ENCODE data around the gene SYNJ2. TPM values are rescaled to one million over a fixed set of nuclear protein-coding genes. Genes with fewer than 3 reads are reported as not detected.

Gene SYNJ2
- total and polyA plus RNA-seq, 7 experiments from 2014 or later: 12.0 to 36.6 (median 22.5) TPM

GRCh38 chr6:158095671-158096070 lies 114.0 kb downstream of the SYNJ2 start:
- ATAC-seq: no peak
- DNase-seq: no peak
- no peaks in the 10 kb centered on the region for H3K4me1 ChIP-seq (ENCODE audit: control insufficient read depth in 2 of 2, insufficient read depth in 2 of 2, low read length in 2 of 2)
- intact Hi-C loops (cut with micrococcal nuclease): no loop called here
- no peak overlapping the region for H3K27ac Mint-ChIP-seq
- H3K27me3 Mint-ChIP-seq: no peaks in the 10 kb centered on the region
- H3K36me3 Mint-ChIP-seq: peaks cover 4 to 68% (median 43%) of the 10 kb centered on the region in 5 donors
- H3K4me1 Mint-ChIP-seq: no peaks in the 10 kb centered on the region
- H3K36me3 ChIP-seq (ENCODE audit: control insufficient read depth in 2 of 3, insufficient read depth in 3 of 3, low read length in 3 of 3): peaks cover 0 to 66% (median 2%) of the 10 kb centered on the region in 3 experiments
- no peaks in the 10 kb centered on the region for H3K9me3 ChIP-seq (ENCODE audit: control insufficient read depth in 2 of 3, low read length in 3 of 3)
- H3K4me3 Mint-ChIP-seq: no peak overlapping the region
- H3K9me3 Mint-ChIP-seq: no peaks in the 10 kb centered on the region
- H3K27me3 ChIP-seq (ENCODE audit: control insufficient read depth in 2 of 2, insufficient read depth in 2 of 2, low read length in 2 of 2): no peaks in the 10 kb centered on the region
- ChIA-PET POLR2A (no interaction called here), CTCF (interaction anchor here (0.5 to 0.6 kb wide), 3 partner anchors 698 to 830 kb away, joined by 3 to 4 read pairs (median 3); no protein-coding TSS in a partner anchor)
- no peak overlapping the region for H3K27ac ChIP-seq (ENCODE audit: low read depth, low read length)
- no peak overlapping the region for H3K4me3 ChIP-seq (ENCODE audit: low read length)

GRCh38 chr6:158103228-158103627 lies 121.6 kb downstream of the SYNJ2 start:
- DNase-seq (no peak), ATAC-seq (no peak)
- no peaks in the 10 kb centered on the region for H3K4me1 ChIP-seq (ENCODE audit: control insufficient read depth in 2 of 2, insufficient read depth in 2 of 2, low read length in 2 of 2)
- intact Hi-C loops (cut with micrococcal nuclease): no loop called here
- H3K9me3 ChIP-seq (ENCODE audit: control insufficient read depth in 2 of 3, low read length in 3 of 3): no peaks in the 10 kb centered on the region
- H3K36me3 ChIP-seq (ENCODE audit: control insufficient read depth in 2 of 3, insufficient read depth in 3 of 3, low read length in 3 of 3): no peaks in the 10 kb centered on the region
- CTCF ChIA-PET: no interaction called here
- H3K9me3 Mint-ChIP-seq: no peaks in the 10 kb centered on the region
- H3K36me3 Mint-ChIP-seq: peaks cover 0 to 27% (median 20%) of the 10 kb centered on the region in 5 donors
- no peak overlapping the region for H3K4me3 Mint-ChIP-seq
- H3K27me3 ChIP-seq (ENCODE audit: control insufficient read depth in 2 of 2, insufficient read depth in 2 of 2, low read length in 2 of 2): no peaks in the 10 kb centered on the region
- no peak overlapping the region for H3K27ac Mint-ChIP-seq
- no peak overlapping the region for H3K4me3 ChIP-seq (ENCODE audit: low read length)
- no peak overlapping the region for H3K27ac ChIP-seq (ENCODE audit: low read depth, low read length)
- no peaks in the 10 kb centered on the region for H3K27me3 Mint-ChIP-seq
- POLR2A ChIA-PET: no interaction called here
- peaks cover 0 to 3% (median 0%) of the 10 kb centered on the region in 7 donors for H3K4me1 Mint-ChIP-seq

- no peak overlapping the region for H3K27ac ChIP-seq (ENCODE audit: low read depth, low read length)
- Mint-ChIP-seq H3K27ac (no peak overlapping the region), H3K36me3 (peaks cover 4 to 26% (median 17%) of the 10 kb centered on the region in 5 donors), H3K9me3 (no peaks in the 10 kb centered on the region), H3K4me1 (peaks cover 0 to 3% (median 0%) of the 10 kb centered on the region in 7 donors), H3K27me3 (no peaks in the 10 kb centered on the region), H3K4me3 (no peak overlapping the region)
- H3K4me3 ChIP-seq (ENCODE audit: low read length): no peak overlapping the region
- no peak for DNase-seq
- no peaks in the 10 kb centered on the region for H3K4me1 ChIP-seq (ENCODE audit: control insufficient read depth in 2 of 2, insufficient read depth in 2 of 2, low read length in 2 of 2)
- H3K36me3 ChIP-seq (ENCODE audit: control insufficient read depth in 2 of 3, insufficient read depth in 3 of 3, low read length in 3 of 3): no peaks in the 10 kb centered on the region
- ATAC-seq: no peak
- no peaks in the 10 kb centered on the region for H3K27me3 ChIP-seq (ENCODE audit: control insufficient read depth in 2 of 2, insufficient read depth in 2 of 2, low read length in 2 of 2)
- intact Hi-C loops (cut with micrococcal nuclease): no loop called here
- POLR2A ChIA-PET: no interaction called here
- CTCF ChIA-PET: no interaction called here
- H3K9me3 ChIP-seq (ENCODE audit: control insufficient read depth in 2 of 3, low read length in 3 of 3): no peaks in the 10 kb centered on the region
These were observed 123.0 kb downstream of the SYNJ2 start for GRCh38 chr6:158104696-158105095.

- Histone ChIP-seq H3K27ac (ENCODE audit: low read depth, low read length) (no peak overlapping the region), H3K36me3 (ENCODE audit: control insufficient read depth in 2 of 3, insufficient read depth in 3 of 3, low read length in 3 of 3) (no peaks in the 10 kb centered on the region), H3K27me3 (ENCODE audit: control insufficient read depth in 2 of 2, insufficient read depth in 2 of 2, low read length in 2 of 2) (no peaks in the 10 kb centered on the region), H3K9me3 (ENCODE audit: control insufficient read depth in 2 of 3, low read length in 3 of 3) (no peaks in the 10 kb centered on the region), H3K4me1 (ENCODE audit: control insufficient read depth in 2 of 2, insufficient read depth in 2 of 2, low read length in 2 of 2) (no peaks in the 10 kb centered on the region), H3K4me3 (ENCODE audit: low read length) (no peak overlapping the region)
- Mint-ChIP-seq H3K36me3 (peaks cover 6 to 24% (median 8%) of the 10 kb centered on the region in 5 donors), H3K27me3 (no peaks in the 10 kb centered on the region), H3K4me1 (peaks cover 0 to 3% (median 0%) of the 10 kb centered on the region in 7 donors), H3K4me3 (no peak overlapping the region), H3K27ac (peak overlapping the region in 1 of 9 donors; percentile 15), H3K9me3 (no peaks in the 10 kb centered on the region)
- DNase-seq (no peak), ATAC-seq (no peak)
- intact Hi-C loops (cut with micrococcal nuclease): no loop called here
- ChIA-PET CTCF (interaction anchor here (0.7 kb wide), 1 partner anchor 142 kb away, joined by 3 read pairs; no protein-coding TSS in a partner anchor), POLR2A (no interaction called here)
These were observed 128.1 kb downstream of the SYNJ2 start for GRCh38 chr6:158109748-158110147.

- Histone ChIP-seq H3K27me3 (ENCODE audit: control insufficient read depth in 2 of 2, insufficient read depth in 2 of 2, low read length in 2 of 2) (no peaks in the 10 kb centered on the region), H3K4me1 (ENCODE audit: control insufficient read depth in 2 of 2, insufficient read depth in 2 of 2, low read length in 2 of 2) (no peaks in the 10 kb centered on the region), H3K4me3 (ENCODE audit: low read length) (no peak overlapping the region), H3K36me3 (ENCODE audit: control insufficient read depth in 2 of 3, insufficient read depth in 3 of 3, low read length in 3 of 3) (no peaks in the 10 kb centered on the region), H3K27ac (ENCODE audit: low read depth, low read length) (no peak overlapping the region), H3K9me3 (ENCODE audit: control insufficient read depth in 2 of 3, low read length in 3 of 3) (no peaks in the 10 kb centered on the region)
- CTCF ChIA-PET: no interaction called here
- no peak for ATAC-seq
- Mint-ChIP-seq H3K4me3 (no peak overlapping the region), H3K9me3 (no peaks in the 10 kb centered on the region), H3K27me3 (no peaks in the 10 kb centered on the region), H3K27ac (peak overlapping the region in 2 of 9 donors; percentile 15 to 16), H3K4me1 (peaks cover 0 to 3% (median 0%) of the 10 kb centered on the region in 7 donors), H3K36me3 (peaks cover 6 to 32% (median 8%) of the 10 kb centered on the region in 5 donors)
- POLR2A ChIA-PET: no interaction called here
- intact Hi-C loops (cut with micrococcal nuclease): no loop called here
- no peak for DNase-seq
These were observed 129.3 kb downstream of the SYNJ2 start for GRCh38 chr6:158110986-158111385.

- DNase-seq (no peak), ATAC-seq (no peak)
- H3K27ac ChIP-seq (ENCODE audit: low read depth, low read length): no peak overlapping the region
- no peaks in the 10 kb centered on the region for H3K27me3 ChIP-seq (ENCODE audit: control insufficient read depth in 2 of 2, insufficient read depth in 2 of 2, low read length in 2 of 2)
- no peaks in the 10 kb centered on the region for H3K4me1 ChIP-seq (ENCODE audit: control insufficient read depth in 2 of 2, insufficient read depth in 2 of 2, low read length in 2 of 2)
- ChIA-PET CTCF (interaction anchor here (0.6 kb wide), 1 partner anchor 251 kb away, joined by 4 read pairs; no protein-coding TSS in a partner anchor), POLR2A (no interaction called here)
- intact Hi-C loops (cut with micrococcal nuclease): no loop called here
- Mint-ChIP-seq H3K36me3 (peaks cover 7 to 34% (median 11%) of the 10 kb centered on the region in 5 donors), H3K27ac (no peak overlapping the region), H3K27me3 (no peaks in the 10 kb centered on the region), H3K4me3 (no peak overlapping the region), H3K4me1 (peaks cover 0 to 3% (median 0%) of the 10 kb centered on the region in 7 donors), H3K9me3 (no peaks in the 10 kb centered on the region)
- H3K9me3 ChIP-seq (ENCODE audit: control insufficient read depth in 2 of 3, low read length in 3 of 3): no peaks in the 10 kb centered on the region
- H3K36me3 ChIP-seq (ENCODE audit: control insufficient read depth in 2 of 3, insufficient read depth in 3 of 3, low read length in 3 of 3): no peaks in the 10 kb centered on the region
- H3K4me3 ChIP-seq (ENCODE audit: low read length): no peak overlapping the region
These were observed 130.3 kb downstream of the SYNJ2 start for GRCh38 chr6:158111987-158112386.

GRCh38 chr6:158113802-158114201 lies 132.1 kb downstream of the SYNJ2 start:
- Mint-ChIP-seq H3K9me3 (no peaks in the 10 kb centered on the region), H3K27ac (no peak overlapping the region), H3K4me1 (peaks cover 0 to 3% (median 0%) of the 10 kb centered on the region in 7 donors), H3K4me3 (no peak overlapping the region), H3K27me3 (no peaks in the 10 kb centered on the region), H3K36me3 (peaks cover 11 to 41% (median 14%) of the 10 kb centered on the region in 5 donors)
- no peak for DNase-seq
- no peaks in the 10 kb centered on the region for H3K36me3 ChIP-seq (ENCODE audit: control insufficient read depth in 2 of 3, insufficient read depth in 3 of 3, low read length in 3 of 3)
- POLR2A ChIA-PET: no interaction called here
- intact Hi-C loops (cut with micrococcal nuclease): no loop called here
- H3K27ac ChIP-seq (ENCODE audit: low read depth, low read length): no peak overlapping the region
- H3K4me1 ChIP-seq (ENCODE audit: control insufficient read depth in 2 of 2, insufficient read depth in 2 of 2, low read length in 2 of 2): no peaks in the 10 kb centered on the region
- no peak for ATAC-seq
- no peaks in the 10 kb centered on the region for H3K9me3 ChIP-seq (ENCODE audit: control insufficient read depth in 2 of 3, low read length in 3 of 3)
- CTCF ChIA-PET: no interaction called here
- H3K4me3 ChIP-seq (ENCODE audit: low read length): no peak overlapping the region
- no peaks in the 10 kb centered on the region for H3K27me3 ChIP-seq (ENCODE audit: control insufficient read depth in 2 of 2, insufficient read depth in 2 of 2, low read length in 2 of 2)
